ENCODE measurements around the gene PLCD3. TPM values are rescaled to one million over a fixed set of nuclear protein-coding genes. Genes with fewer than 3 reads are reported as not detected.

The PLCD3 gene
- total RNA-seq, 4 donors from 2014 or later = 44.7 to 87.1 (median 58.3) TPM

DNA sequence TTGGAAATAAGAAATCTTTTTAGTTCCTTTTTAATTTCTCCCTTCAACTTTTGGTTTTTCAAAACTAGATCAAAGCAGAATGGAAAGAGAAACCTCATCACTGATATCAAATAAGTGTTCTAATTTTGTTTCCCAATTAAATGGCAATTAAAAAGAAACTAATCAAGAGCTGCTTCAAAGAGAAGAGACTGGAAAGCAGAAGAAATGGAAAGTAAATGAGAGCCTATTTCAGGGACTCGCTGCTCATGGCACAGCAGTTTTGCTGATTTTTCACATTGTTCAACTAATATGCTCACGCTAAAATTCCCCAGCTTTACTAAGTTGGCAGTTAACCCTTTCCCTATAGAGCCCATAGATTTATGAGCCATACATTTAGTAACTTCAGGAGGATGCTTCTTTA, 64.7 kb downstream of the PLCD3 start:
- no peak for DNase-seq (ENCODE audit: low spot score in 2 of 2)
- no peaks in the 10 kb centered on the region for H3K27me3 ChIP-seq
- TF ChIP-seq POLR2A (IDR thresholded peaks at IDR 0.05) (no peak), POLR2AphosphoS5 (IDR thresholded peaks at IDR 0.05) (no peak), EP300 (IDR thresholded peaks at IDR 0.05) (no peak)
- TF ChIP-seq, protein P1, sequence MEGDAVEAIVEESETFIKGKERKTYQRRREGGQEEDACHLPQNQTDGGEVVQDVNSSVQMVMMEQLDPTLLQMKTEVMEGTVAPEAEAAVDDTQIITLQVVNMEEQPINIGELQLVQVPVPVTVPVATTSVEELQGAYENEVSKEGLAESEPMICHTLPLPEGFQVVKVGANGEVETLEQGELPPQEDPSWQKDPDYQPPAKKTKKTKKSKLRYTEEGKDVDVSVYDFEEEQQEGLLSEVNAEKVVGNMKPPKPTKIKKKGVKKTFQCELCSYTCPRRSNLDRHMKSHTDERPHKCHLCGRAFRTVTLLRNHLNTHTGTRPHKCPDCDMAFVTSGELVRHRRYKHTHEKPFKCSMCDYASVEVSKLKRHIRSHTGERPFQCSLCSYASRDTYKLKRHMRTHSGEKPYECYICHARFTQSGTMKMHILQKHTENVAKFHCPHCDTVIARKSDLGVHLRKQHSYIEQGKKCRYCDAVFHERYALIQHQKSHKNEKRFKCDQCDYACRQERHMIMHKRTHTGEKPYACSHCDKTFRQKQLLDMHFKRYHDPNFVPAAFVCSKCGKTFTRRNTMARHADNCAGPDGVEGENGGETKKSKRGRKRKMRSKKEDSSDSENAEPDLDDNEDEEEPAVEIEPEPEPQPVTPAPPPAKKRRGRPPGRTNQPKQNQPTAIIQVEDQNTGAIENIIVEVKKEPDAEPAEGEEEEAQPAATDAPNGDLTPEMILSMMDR (IDR thresholded peaks at IDR 0.05) = no peak
- H3K4me1 ChIP-seq = peaks cover 31% of the 10 kb centered on the region
- H3K4me3 ChIP-seq = no peak overlapping the region
- H3K27ac ChIP-seq = no peak overlapping the region
- H3K9me3 ChIP-seq = no peaks in the 10 kb centered on the region
- H3K36me3 ChIP-seq = peaks cover 13% of the 10 kb centered on the region
- WGBS = 62% methylated on average over 2 of the region's 2 CpGs

DNA sequence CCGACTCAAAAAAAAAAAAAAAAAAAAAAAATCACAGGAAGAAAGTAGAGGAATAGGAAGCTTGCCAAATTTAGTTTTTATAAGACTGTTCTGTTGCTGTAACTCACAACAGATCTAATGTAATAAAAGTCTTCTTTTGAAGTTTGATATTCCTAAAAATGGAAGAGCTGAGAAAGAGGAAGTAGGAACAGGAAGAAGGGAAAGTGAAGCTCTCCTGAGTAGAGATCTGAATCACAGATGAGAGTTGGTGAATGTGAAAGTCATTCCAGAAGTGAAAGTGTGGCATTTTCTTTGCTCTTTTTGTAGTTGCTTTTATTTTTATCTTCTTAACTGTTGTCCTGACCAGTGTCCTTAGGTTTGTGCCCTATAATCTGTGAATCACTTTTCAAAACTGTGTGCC, 69.1 kb downstream of the PLCD3 start:
- Histone ChIP-seq H3K4me3 (no peak overlapping the region), H3K4me1 (peaks cover 58% of the 10 kb centered on the region), H3K27me3 (no peaks in the 10 kb centered on the region), H3K27ac (no peak overlapping the region), H3K36me3 (no peaks in the 10 kb centered on the region), H3K9me3 (no peaks in the 10 kb centered on the region)
- DNase-seq (ENCODE audit: low spot score in 2 of 2) = no peak
- WGBS = 58% methylated on average over 1 of the region's 1 CpG
- no peak for TF ChIP-seq POLR2A (IDR thresholded peaks at IDR 0.05)
- no peak for TF ChIP-seq EP300 (IDR thresholded peaks at IDR 0.05)
- no peak for TF ChIP-seq POLR2AphosphoS5 (IDR thresholded peaks at IDR 0.05)
- TF ChIP-seq, protein P1 (IDR thresholded peaks at IDR 0.05) = no peak

DNA sequence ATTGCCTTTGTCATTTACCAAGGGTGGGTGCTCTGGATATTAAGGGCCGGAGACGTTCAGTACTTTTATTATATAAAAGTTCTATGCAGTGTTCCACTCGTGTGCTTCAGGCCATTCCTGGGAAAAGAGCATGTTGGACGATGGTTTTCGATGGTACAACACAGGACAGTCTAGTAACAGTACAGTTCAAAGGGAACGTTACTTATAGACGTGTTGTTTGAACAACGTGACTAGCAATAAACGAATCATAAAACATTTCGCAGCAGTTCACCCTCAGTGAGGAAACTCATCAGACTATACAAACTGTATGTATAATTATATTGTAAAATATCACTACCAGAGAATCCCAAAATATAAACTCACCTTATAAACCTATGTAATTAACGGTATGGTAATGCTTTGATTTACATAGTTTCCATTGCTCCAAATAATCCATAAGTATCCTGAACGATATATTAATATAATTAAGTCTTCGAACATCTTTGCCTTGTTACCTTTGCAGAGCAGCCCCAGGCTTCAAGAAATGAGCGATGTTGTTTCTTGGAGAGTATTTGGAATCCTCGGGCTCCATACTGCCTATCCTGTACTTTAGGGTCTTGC, 70.6 kb downstream of the PLCD3 start:
- Histone ChIP-seq H3K9me3 (no peaks in the 10 kb centered on the region), H3K27ac (peak overlapping the region; percentile 87), H3K4me3 (peak overlapping the region; percentile 71), H3K27me3 (no peaks in the 10 kb centered on the region), H3K36me3 (no peaks in the 10 kb centered on the region), H3K4me1 (peaks cover 54% of the 10 kb centered on the region)
- WGBS = 9% methylated on average over 15 of the region's 15 CpGs
- TF ChIP-seq POLR2AphosphoS5 (IDR thresholded peaks at IDR 0.05) (no peak), EP300 (IDR thresholded peaks at IDR 0.05) (no peak), POLR2A (IDR thresholded peaks at IDR 0.05) (no peak)
- TF ChIP-seq, protein P1 (IDR thresholded peaks at IDR 0.05) = no peak
- DNase-seq (ENCODE audit: low spot score in 2 of 2) = no peak

DNA sequence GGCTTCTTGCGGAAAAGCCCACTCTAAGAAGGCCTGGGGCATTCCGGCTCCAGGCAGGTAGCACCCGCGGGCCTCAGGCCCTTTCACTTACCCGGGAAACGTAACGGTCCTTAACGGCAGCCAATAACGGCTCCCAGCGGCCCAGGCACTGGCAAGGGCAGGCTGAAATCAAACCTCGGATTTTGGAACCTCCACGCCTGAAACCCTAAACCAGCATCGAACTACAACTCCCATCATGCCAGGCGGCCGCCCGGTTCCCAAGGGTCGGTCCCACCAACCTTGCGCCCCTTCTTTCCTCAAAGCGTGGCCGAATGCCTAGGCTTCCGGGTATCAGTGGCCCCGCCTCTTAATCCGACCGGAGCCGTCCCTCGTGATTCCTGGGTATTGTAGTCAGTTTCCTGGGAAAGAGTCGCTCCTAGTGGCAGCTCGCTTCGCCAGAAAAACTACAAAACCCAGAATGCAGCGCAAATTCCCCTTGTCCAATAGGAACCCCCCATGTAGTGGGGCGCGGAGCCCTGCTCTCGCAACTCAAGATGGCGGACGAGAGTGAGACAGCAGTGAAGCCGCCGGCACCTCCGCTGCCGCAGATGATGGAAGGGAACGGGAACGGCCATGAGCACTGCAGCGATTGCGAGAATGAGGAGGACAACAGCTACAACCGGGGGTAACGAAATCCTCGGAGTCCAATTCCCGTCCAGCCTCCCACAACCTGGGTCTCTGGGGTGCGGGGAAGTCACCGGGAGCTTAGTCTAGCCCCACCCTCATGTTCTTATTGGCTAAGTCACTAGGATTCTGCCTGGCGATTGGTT, 71.3 kb downstream of the PLCD3 start, which contains the start of gene NMT1:
TSS of gene NMT1 (plus strand) at position 521 of the 809 bp plus-strand sequence. CDS start at position 534, 13 bp downstream.
- DNase-seq (ENCODE audit: low spot score in 2 of 2) = peak; percentile 99
- Histone ChIP-seq H3K4me1 (peaks cover 54% of the 10 kb centered on the region), H3K36me3 (no peaks in the 10 kb centered on the region), H3K27ac (peak within 1 kb of the TSS; percentile 87), H3K9me3 (no peaks in the 10 kb centered on the region), H3K4me3 (peak within 1 kb of the TSS; percentile 71), H3K27me3 (no peaks in the 10 kb centered on the region)
- TF ChIP-seq, protein P1 (IDR thresholded peaks at IDR 0.05) = no peak
- TF ChIP-seq POLR2AphosphoS5 (IDR thresholded peaks at IDR 0.05) = peak; percentile 50 to 90 (median 89)
- peak; percentile 72 to 85 for TF ChIP-seq POLR2A (IDR thresholded peaks at IDR 0.05)
- WGBS = under 1% methylated on average over 44 of the region's 50 CpGs

DNA sequence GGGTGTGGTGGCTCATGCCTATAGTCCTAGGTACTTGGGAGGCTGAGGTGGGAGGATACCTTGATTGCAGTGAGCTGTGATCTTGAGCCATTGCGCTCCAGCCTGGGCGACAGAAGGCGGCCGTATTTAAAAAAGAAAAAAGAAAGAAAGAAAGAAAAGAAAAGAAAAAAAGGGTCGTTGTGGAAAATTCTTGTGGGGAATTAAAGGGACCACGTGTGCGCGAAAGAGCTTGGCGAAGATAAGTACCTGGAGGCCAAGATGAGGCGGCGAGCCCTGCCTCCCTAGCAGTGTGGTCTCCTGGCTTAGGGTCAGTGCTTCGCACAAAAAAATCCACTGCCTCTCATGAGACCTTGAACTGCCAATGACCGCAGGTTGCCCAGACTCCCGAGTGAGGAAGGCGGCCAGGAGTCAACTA, 71.9 kb downstream of the PLCD3 start:
- no peak for DNase-seq (ENCODE audit: low spot score in 2 of 2)
- WGBS = 9% methylated on average over 15 of the region's 15 CpGs
- TF ChIP-seq POLR2AphosphoS5 (IDR thresholded peaks at IDR 0.05) (no peak), EP300 (IDR thresholded peaks at IDR 0.05) (no peak), POLR2A (IDR thresholded peaks at IDR 0.05) (no peak)
- TF ChIP-seq, protein P1 (IDR thresholded peaks at IDR 0.05) = no peak
- no peaks in the 10 kb centered on the region for H3K36me3 ChIP-seq
- H3K27ac ChIP-seq = peak overlapping the region; percentile 87
- H3K9me3 ChIP-seq = no peaks in the 10 kb centered on the region
- H3K4me1 ChIP-seq = peaks cover 50% of the 10 kb centered on the region
- no peaks in the 10 kb centered on the region for H3K27me3 ChIP-seq
- peak overlapping the region; percentile 71 for H3K4me3 ChIP-seq

Measured in suprapubic skin (tissue), 4 donors.